ENCODE data around the gene MRPL33. TPM values are rescaled to one million over a fixed set of nuclear protein-coding genes. Genes with fewer than 3 reads are reported as not detected.

Gene MRPL33
- total RNA-seq, 1 experiment from 2014 or later, result 76.5 TPM

DNA sequence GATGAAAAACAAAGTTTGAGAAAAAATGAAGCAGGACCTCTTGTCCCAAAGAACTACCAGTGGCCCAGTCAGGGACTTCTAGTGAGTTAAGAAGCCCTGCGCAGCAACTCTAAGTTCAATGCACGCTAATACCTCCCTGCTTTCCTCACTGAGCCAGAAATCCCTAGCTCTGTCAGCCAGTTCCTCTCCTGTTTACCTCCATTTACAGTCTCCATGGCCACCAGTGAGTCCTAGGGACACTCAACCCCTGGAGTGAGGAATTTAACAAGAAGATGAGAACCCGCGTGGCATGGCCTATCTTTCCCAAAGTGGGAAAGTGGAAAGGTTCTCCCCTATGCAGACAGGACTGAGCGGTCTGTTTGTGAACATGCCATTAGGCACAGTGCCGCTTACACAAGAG lies 31.0 kb downstream of the MRPL33 start:
- no peaks in the 10 kb centered on the region for H3K36me3 ChIP-seq (replicated peaks; ENCODE audit: control insufficient read depth, insufficient read depth, low read length)
- no peaks in the 10 kb centered on the region for H3K27me3 ChIP-seq (ENCODE audit: control insufficient read depth, insufficient read depth, low read length)
- H3K4me3 ChIP-seq (ENCODE audit: insufficient read depth, low read depth, low read length), result no peak overlapping the region
- no peak for DNase-seq

DNA sequence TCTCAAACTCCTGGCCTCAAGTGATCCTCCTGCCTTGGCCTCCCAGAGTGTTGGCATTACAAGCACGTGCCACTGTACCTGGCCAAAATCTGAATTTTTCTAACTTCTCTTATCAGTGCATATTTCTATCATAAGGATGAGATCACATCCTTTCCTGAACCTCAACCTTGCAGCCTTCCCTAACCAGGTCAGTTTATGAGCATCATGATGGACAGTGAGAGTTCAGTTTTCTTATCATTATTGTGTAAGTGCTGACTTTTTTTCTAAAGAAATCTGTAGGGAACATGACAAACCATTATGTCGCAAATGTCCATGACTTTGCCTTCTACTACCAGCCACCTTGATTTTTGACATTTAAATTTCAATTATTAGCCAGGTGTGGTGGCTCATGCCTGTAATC lies 31.5 kb downstream of the MRPL33 start:
- no peak overlapping the region for H3K4me3 ChIP-seq (ENCODE audit: insufficient read depth, low read depth, low read length)
- H3K36me3 ChIP-seq (replicated peaks; ENCODE audit: control insufficient read depth, insufficient read depth, low read length), result no peaks in the 10 kb centered on the region
- DNase-seq, result no peak
- H3K27me3 ChIP-seq (ENCODE audit: control insufficient read depth, insufficient read depth, low read length), result no peaks in the 10 kb centered on the region

DNA sequence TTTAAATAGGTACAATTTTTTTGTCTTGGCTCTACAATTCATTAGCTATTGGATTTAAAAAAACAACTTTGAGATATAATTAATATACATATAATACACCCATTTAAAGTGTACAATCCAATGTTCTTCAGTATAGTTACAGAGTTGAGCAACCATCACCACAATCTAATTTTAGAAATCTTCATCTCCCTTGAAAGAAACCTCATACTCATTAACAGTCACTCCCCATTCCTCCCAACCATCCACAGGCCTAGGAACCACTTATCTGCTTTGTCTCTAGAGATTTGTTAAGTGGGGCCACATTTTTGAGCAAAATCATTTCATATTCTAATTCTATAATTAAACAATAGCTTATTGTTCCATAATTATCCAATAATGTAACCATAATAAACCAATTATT lies 32.6 kb downstream of the MRPL33 start:
- Histone ChIP-seq H3K4me3 (ENCODE audit: insufficient read depth, low read depth, low read length) (no peak overlapping the region), H3K36me3 (replicated peaks; ENCODE audit: control insufficient read depth, insufficient read depth, low read length) (no peaks in the 10 kb centered on the region), H3K27me3 (ENCODE audit: control insufficient read depth, insufficient read depth, low read length) (no peaks in the 10 kb centered on the region)
- no peak for DNase-seq

DNA sequence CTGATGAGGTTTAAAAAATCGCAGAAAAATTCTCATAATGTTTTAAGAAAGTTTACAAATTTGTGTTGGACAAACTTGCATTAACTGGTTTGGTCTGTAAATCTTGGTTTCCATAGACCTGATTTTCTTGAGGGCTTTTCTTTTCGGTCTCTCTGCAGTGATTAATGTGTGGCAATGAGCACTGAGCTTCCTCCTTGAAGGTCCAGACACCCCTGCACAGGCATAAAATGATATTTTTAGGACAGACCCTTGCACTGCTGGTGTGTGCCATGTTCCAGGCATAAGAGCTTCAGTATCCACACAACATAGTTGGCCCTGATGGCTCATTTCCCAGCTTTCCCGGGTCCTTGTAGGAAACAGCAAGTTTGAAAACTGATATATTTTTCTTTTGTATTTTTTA lies 33.7 kb downstream of the MRPL33 start:
- Histone ChIP-seq H3K4me3 (ENCODE audit: insufficient read depth, low read depth, low read length) (no peak overlapping the region), H3K36me3 (replicated peaks; ENCODE audit: control insufficient read depth, insufficient read depth, low read length) (no peaks in the 10 kb centered on the region), H3K27me3 (ENCODE audit: control insufficient read depth, insufficient read depth, low read length) (no peaks in the 10 kb centered on the region)
- no peak for DNase-seq

DNA sequence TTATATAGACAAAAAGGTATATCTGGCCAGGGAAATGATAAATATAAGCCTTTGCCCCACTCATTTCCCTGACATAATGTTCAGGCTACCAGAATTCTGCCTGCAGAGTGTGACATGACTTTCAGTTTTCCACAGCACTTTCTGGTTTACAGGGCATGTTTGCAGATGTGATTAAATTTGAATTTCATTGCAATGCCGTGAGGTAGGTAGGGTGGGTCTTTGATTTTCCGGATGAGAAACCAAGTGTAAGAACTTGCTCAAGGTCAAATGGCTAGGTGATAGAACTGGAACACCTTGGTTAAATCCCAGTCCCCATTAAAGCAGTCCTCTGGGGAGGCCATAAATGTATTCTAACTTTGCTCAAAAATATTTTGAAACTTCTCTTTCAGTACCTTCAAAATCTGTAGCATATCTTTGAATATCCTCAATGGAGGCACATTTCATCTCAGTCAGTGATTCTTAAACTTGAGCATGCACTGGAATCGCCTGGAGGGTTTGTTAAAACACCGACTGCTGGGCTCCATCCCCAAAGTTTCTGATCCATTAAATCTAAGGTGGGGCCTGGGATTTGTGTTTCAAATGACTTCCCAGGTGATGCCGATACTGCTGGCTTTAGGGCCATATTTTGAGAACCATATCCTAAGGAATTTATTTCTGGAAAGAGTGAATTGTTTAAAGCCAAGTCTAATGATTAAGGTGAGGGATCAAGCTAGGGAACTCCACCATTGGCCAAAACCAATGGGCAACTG lies 35.0 kb downstream of the MRPL33 start:
- H3K27me3 ChIP-seq (ENCODE audit: control insufficient read depth, insufficient read depth, low read length), result no peaks in the 10 kb centered on the region
- H3K4me3 ChIP-seq (ENCODE audit: insufficient read depth, low read depth, low read length), result no peak overlapping the region
- H3K36me3 ChIP-seq (replicated peaks; ENCODE audit: control insufficient read depth, insufficient read depth, low read length), result no peaks in the 10 kb centered on the region
- DNase-seq, result no peak

DNA sequence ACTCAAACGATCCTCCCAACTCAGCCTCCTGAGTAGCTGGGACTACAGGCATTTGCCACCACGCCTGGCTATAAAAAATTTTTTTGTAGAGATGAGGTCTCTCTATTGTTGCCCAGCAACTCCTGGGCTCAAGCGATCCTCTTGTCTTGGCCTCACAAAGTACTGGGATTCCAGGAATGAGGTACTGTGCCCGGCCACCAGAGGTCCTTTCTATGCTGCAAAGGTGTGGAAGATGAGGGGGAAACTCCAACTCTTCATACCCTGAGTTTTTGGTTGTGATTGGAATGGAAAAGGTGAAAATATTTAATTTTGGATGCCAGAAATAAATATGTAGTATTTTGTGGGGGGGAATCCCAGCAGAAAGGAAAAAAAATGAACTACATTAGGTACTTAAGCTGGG lies 36.0 kb downstream of the MRPL33 start:
- Histone ChIP-seq H3K27me3 (ENCODE audit: control insufficient read depth, insufficient read depth, low read length) (no peaks in the 10 kb centered on the region), H3K36me3 (replicated peaks; ENCODE audit: control insufficient read depth, insufficient read depth, low read length) (no peaks in the 10 kb centered on the region), H3K4me3 (ENCODE audit: insufficient read depth, low read depth, low read length) (no peak overlapping the region)
- peak; percentile 44 for DNase-seq

DNA sequence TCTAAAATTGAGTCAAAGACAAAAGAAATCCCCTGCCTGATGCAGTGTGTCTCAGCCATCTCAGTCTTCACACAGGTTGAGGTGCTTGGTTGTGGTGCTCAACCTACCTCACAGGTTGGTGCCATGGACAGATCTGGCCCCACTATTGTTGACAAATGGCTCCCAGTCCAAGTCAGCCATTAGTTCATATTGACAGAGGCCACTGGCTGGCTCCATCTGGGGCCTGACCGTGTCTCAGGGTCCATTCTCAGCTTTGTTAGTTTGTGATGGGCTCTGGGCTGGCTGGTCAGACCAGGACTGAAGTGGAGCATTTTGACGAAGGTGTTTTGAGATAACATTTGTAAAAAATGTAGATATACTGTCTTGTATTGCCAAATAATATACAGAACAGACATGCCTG lies 36.9 kb downstream of the MRPL33 start:
- no peaks in the 10 kb centered on the region for H3K27me3 ChIP-seq (ENCODE audit: control insufficient read depth, insufficient read depth, low read length)

DNA sequence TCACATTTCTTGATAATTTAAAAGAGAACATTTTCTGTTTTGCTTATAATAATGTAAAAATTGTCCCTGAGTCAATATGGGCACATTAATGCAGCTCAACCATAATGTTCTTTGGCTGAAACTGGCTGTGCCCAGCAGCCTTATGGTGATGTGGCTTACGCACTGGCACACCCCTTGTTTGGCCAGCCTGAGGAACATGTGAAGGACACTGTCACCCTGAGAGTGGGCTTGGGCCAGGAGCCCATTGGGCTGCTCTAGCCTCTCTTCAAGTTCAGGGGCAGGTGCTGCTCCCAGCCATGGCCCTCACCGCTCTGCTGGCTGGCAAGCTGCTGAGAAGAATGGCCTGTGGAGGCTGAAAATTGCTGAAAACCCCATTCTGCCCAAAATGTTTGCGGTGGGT lies 37.5 kb downstream of the MRPL33 start:
- no peak for DNase-seq
- no peaks in the 10 kb centered on the region for H3K27me3 ChIP-seq (ENCODE audit: control insufficient read depth, insufficient read depth, low read length)
- H3K4me3 ChIP-seq (ENCODE audit: insufficient read depth, low read depth, low read length), result no peak overlapping the region
- no peaks in the 10 kb centered on the region for H3K36me3 ChIP-seq (replicated peaks; ENCODE audit: control insufficient read depth, insufficient read depth, low read length)

More for the DNA sequence above, 36.9 kb downstream of the MRPL33 start:
- DNase-seq, result no peak
- Histone ChIP-seq H3K36me3 (replicated peaks; ENCODE audit: control insufficient read depth, insufficient read depth, low read length) (no peaks in the 10 kb centered on the region), H3K4me3 (ENCODE audit: insufficient read depth, low read depth, low read length) (no peak overlapping the region)

DNA sequence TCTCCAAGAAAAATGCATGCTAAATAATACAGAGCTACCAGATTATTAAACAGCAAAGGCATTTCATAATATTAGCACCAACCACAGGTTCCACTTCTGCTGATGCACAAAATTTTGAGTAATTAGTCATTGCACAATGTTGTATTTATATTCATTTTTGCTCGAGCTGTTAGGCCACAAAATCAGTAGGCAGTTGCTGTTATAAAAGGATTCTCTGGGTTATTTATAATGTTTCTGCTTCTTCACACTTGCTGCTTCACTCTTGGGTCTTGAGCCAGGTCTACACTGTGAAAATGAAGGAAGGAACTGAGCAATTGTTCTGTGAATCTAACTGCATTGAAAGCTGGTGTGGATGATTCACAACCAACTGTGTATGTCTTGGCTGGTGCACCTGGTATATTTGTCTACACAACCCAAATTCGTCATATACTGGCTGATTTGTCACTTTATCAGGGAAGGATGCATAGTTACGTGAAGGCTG lies 38.3 kb downstream of the MRPL33 start:
- no peak overlapping the region for H3K4me3 ChIP-seq (ENCODE audit: insufficient read depth, low read depth, low read length)
- DNase-seq, result no peak
- H3K27me3 ChIP-seq (ENCODE audit: control insufficient read depth, insufficient read depth, low read length), result no peaks in the 10 kb centered on the region
- no peaks in the 10 kb centered on the region for H3K36me3 ChIP-seq (replicated peaks; ENCODE audit: control insufficient read depth, insufficient read depth, low read length)

DNA sequence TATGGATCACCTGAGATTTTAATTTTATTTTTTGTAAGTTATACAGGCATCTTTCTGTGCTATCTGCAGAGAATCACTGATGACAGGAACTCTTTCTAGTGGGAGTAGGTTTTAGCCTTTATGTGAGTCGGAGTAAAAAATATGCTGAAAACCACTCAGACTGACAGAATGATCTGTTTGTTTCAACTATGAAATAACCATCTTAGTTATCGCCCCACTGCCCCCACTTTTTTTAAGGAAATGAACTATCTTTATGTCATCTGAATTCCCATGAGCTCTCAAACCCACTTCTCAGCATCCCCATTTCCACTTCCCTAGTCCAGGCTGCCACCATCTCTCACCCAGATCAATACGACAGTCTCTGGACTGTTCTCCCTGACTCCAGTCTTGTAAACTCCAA lies 38.9 kb downstream of the MRPL33 start:
- Histone ChIP-seq H3K27me3 (ENCODE audit: control insufficient read depth, insufficient read depth, low read length) (no peaks in the 10 kb centered on the region), H3K4me3 (ENCODE audit: insufficient read depth, low read depth, low read length) (no peak overlapping the region)
- no peak for DNase-seq

DNA sequence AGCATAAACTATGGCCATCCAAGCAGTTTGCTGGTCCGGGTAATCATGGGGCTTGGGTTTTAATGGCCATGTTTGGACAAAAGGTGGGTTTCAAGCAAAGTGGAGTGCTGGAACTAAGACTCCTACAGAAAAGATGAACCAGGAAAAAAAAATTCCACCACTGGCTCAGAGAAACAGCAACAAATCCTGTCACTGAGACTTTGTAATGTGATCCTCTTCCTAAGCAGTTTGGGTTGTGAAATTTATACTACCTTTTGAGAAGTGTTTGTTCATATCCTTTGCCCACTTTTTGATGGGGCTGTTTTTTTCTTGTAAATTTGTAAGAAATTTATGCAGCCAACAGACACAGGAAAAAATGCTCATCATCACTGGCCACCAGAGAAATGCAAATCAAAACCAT lies 40.2 kb downstream of the MRPL33 start:
- Histone ChIP-seq H3K27me3 (ENCODE audit: control insufficient read depth, insufficient read depth, low read length) (no peaks in the 10 kb centered on the region), H3K4me3 (ENCODE audit: insufficient read depth, low read depth, low read length) (no peak overlapping the region), H3K36me3 (replicated peaks; ENCODE audit: control insufficient read depth, insufficient read depth, low read length) (no peaks in the 10 kb centered on the region)
- no peak for DNase-seq

More for the DNA sequence above, 38.9 kb downstream of the MRPL33 start:
- H3K36me3 ChIP-seq (replicated peaks; ENCODE audit: control insufficient read depth, insufficient read depth, low read length), result no peaks in the 10 kb centered on the region

DNA sequence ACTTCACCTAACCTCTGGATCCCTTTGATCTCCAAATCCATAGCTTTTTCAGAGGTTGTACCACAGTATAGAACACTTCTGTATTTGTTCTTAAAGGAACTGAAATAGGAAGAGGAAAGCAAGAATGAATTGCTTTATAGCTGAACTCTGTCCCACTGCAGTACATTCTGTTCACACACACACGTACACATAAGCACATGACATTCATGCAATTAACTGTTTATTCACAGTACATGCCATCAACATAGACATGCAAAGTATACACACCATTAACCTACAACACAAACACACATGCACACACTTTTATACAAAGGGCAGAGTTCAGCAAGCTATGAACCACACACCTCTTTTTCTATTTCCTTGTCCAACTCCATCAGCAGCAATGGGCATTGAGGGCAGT lies 43.2 kb downstream of the MRPL33 start:
- H3K4me3 ChIP-seq (ENCODE audit: insufficient read depth, low read depth, low read length), result no peak overlapping the region
- no peaks in the 10 kb centered on the region for H3K36me3 ChIP-seq (replicated peaks; ENCODE audit: control insufficient read depth, insufficient read depth, low read length)

DNA sequence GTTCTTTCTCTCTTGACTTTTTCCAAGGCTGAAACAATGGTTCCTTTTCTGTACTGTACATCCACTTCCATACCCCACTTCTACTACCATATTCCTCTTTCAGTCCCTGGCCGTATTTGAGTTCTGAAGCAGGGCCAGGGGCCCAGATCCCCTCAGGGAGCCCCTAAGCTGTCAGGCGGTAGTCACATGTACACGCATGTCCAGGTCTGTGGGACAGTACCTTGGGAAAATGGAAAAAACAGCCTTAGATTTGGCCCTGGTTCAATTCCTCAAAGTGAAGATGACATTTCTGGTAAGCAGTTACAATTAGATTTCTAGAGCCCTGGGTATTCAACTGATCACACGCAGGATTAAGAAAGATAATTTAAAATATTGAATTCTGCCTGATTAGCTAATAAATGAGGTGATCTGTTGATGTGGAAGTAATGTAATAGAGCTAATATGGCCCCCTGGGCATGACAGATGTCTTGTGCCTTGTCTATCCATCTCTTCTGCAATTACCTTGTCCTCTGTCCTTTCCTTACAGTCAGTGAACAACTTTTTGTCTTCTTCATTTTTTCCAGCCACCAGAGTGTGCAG lies 44.4 kb downstream of the MRPL33 start:
- DNase-seq, result no peak

More for the DNA sequence above, 43.2 kb downstream of the MRPL33 start:
- H3K27me3 ChIP-seq (ENCODE audit: control insufficient read depth, insufficient read depth, low read length), result no peaks in the 10 kb centered on the region
- no peak for DNase-seq

DNA sequence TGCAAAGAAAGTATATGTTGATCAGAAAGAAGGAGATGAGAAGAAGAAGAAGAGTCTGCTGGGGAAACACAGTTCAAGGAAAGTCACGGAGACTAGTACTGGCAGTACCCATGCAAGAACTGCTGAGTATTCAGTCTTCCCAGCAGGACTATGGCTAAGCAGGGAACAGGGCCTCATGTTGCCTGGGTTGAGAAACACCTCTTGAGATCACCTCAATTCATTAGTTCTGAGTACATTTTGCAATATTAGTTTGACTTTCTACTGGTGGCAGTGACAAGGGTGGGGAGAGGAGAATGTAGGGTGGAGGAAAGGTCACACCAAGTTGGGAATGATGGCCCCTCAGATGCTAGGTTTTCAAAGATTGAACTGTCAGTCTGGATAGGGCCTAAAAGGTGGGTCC lies 50.5 kb downstream of the MRPL33 start:
- Histone ChIP-seq H3K27me3 (ENCODE audit: control insufficient read depth, insufficient read depth, low read length) (no peaks in the 10 kb centered on the region), H3K36me3 (replicated peaks; ENCODE audit: control insufficient read depth, insufficient read depth, low read length) (no peaks in the 10 kb centered on the region), H3K4me3 (ENCODE audit: insufficient read depth, low read depth, low read length) (no peak overlapping the region)
- no peak for DNase-seq

More for the DNA sequence above, 44.4 kb downstream of the MRPL33 start:
- Histone ChIP-seq H3K4me3 (ENCODE audit: insufficient read depth, low read depth, low read length) (no peak overlapping the region), H3K36me3 (replicated peaks; ENCODE audit: control insufficient read depth, insufficient read depth, low read length) (no peaks in the 10 kb centered on the region), H3K27me3 (ENCODE audit: control insufficient read depth, insufficient read depth, low read length) (no peaks in the 10 kb centered on the region)

DNA sequence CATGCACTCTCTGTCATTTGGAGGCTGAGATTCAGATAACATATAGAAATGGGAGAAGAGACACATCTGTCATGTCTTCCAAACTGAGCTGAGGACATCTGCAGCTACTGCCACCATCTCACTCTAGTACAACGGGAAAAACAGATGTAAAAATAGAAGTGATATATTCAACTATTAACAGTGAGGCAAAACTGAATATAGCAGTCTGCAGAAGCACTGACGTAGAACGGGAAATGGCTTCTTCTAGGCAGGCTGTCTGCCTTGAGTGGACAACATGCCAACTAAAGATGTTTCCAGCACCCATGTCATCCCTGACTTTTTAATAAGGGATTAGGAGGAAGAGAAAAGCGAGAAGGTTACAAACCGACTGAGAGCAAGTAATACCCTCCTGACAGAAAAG lies 51.6 kb downstream of the MRPL33 start:
- no peak for DNase-seq
- H3K27me3 ChIP-seq (ENCODE audit: control insufficient read depth, insufficient read depth, low read length), result no peaks in the 10 kb centered on the region
- no peak overlapping the region for H3K4me3 ChIP-seq (ENCODE audit: insufficient read depth, low read depth, low read length)
- no peaks in the 10 kb centered on the region for H3K36me3 ChIP-seq (replicated peaks; ENCODE audit: control insufficient read depth, insufficient read depth, low read length)
